ENCODE results near the gene HSPA1L.
"Not testable (repeated sequence)": the region's sequence is repeated elsewhere in the genome, so short reads cannot be mapped to it uniquely, and the experiment has no call there.

HSPA1L gene

DNA sequence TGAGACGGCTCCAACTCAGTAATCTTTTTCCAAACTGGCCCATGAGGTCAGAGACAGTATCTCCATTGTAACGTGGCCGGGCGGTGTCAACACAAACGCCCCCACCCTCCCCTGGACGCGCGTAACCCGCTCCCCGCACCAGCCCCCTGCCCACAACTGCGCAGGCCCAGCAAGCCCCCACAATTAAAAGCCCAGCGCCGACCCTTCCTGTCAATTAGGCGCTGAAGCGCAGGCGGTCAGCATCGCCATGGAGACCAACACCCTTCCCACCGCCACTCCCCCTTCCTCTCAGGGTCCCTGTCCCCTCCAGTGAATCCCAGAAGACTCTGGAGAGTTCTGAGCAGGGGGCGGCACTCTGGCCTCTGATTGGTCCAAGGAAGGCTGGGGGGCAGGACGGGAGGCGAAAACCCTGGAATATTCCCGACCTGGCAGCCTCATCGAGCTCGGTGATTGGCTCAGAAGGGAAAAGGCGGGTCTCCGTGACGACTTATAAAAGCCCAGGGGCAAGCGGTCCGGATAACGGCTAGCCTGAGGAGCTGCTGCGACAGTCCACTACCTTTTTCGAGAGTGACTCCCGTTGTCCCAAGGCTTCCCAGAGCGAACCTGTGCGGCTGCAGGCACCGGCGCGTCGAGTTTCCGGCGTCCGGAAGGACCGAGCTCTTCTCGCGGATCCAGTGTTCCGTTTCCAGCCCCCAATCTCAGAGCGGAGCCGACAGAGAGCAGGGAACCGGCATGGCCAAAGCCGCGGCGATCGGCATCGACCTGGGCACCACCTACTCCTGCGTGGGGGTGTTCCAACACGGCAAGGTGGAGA lies at the start of gene HSPA1L, which contains the start of gene HSPA1A:
HSPA1L (minus strand) TSS at position 259 of the 814 bp plus-strand sequence. CDS start 3,311 bp downstream, outside the sequence.
HSPA1A (plus strand) TSS at position 519 of the 814 bp plus-strand sequence; CDS start at position 733, 214 bp downstream.
- no peak for DNase-seq

DNA sequence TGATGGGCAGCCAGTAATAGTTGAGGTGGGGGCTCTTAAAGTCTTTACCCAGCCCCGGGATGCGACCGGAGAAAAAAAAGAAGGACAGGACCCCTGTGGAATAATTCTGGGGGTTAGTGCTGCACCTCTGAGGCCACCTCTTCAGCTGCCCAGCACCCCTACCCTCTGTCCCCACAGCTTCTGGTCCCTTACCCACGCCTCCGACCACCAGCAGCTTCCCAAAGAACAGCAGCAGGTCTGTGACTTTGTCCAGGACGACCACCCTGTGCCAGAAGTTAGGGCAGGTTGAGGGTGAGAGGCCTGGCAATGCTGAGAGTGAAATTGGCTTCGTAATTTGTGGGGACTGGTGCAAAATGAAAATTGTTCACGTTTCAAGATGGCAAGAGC lies 49.7 kb upstream of the HSPA1L start:
- no peak for DNase-seq

DNA sequence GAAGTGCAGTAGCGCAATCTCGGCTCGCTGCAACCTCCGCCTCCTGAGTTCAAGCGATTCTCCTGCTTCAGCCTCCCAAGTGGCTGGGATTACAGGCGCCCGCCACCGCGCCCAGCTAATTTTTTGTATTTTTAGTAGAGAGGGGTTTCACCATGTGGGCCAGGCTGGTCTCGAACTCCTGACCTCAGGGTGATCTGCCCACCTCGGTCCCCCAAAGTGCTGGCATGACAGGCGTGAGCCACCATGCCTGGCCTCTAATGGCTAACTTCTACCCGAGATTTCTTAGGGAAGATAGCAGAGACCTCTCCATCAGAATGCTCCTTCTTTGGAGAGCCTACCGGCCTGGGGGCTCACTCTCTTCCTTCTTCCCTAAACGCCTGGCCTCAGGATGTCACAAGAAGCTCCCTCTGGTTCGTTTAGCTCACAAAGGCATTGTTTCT lies 49.1 kb upstream of the HSPA1L start:
- not testable (repeated sequence) for DNase-seq

DNA sequence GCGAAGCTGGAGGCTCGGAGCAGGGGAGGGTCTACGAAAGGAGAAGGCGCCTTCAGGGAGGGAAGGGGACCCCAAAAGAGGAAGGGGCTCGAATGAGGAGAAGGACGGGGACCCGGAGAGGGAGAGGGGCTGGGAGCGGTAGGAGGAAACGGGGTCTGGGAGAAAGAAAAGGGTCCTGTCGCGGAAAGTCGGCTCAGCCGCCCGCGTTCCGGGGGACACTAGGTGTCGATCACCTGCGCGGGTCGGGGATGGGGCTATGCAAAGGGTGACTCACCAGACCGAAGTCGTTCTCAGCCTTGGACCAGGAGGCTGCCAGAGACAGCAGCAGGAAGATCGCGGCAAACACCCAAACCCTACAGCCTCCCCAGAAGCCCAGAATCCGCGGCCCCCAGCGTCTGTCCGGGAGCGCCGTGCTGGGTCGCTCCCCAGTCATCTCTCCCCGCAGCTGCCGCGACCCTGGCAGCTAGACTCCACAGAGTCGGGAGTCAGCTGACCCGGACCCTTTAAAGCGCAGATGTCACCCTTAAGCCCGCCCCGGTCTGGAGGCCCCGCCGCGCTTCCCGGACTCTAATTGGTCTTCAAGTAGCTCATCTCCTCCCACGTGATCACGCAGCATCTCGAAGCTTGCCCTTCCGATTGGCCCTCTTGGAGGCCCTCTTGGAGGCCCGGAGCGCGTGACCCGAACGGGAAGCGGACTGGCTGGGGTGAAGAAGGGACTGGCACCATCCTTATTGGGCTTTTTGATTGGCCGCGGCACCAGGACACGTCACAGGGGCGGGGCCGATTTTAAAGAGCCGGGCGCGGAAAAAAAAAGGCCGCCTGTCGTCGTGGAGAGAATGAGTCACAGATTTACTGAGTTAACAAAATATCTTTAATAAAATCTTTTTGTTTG lies 47.5 kb upstream of the HSPA1L start, which contains the start of gene NEU1:
NEU1 (minus strand) TSS at position 478 of the 892 bp plus-strand sequence; CDS start at position 433, 45 bp downstream.
- DNase-seq: peak; percentile 100

DNA sequence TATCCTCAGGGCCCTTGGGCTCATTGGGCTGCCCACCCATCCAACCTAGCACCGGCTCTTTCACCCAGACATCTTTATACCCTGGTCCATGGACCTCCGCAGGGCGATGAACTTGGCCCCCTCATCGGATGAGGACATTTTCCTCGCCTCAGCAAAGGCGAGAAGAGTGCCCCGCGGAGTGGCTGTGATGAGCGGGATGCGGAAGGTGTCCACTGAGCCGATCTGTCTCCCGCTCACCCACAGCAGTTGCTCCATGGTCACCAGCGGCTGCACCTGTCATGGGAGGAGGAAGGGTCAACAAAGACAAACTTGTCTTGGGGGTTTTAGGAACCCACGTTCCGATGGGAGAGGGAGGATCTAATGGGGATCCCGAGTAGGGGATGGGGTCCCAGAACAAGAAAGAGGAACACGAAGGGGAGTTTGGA lies 46.8 kb upstream of the HSPA1L start:
- DNase-seq: no peak

DNA sequence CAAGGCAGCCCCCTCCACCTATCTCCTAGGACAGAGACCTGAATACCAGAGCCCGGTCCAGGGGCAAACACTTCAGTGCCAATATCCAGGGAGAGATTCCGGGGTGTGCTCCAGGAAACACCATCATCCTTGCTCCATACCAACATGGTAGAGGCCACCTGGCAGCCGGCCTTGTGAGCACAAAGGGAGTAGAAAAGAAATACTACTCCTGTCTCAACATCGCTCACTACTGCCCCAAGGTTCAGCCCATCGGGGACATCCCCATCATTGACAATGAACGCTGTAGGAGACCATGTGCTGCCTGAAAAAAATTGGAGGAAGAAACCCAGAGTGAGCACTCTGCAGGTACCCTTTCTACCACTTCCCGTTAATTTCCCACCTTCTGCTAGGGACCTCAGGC lies 46.1 kb upstream of the HSPA1L start:
- no peak for DNase-seq

DNA sequence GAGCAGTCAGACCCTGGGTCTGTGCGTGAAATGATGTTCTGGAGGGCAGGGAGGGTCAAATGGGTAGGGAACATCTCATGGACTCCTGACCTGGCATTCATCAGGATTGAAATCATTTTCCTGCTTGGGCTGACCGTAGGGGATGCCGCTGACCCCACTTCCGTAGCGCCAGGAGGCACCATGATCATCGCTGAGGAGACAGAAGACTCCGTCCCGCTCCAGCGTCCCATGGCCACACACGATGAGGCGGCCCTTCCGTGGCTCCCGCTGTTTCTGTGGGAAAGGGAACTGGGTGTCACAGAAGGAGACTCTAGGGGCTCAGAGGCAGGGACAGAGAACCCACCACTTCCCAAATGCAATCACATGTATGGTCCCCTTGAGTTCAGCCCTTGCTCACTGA lies 45.3 kb upstream of the HSPA1L start:
- DNase-seq: no peak

DNA sequence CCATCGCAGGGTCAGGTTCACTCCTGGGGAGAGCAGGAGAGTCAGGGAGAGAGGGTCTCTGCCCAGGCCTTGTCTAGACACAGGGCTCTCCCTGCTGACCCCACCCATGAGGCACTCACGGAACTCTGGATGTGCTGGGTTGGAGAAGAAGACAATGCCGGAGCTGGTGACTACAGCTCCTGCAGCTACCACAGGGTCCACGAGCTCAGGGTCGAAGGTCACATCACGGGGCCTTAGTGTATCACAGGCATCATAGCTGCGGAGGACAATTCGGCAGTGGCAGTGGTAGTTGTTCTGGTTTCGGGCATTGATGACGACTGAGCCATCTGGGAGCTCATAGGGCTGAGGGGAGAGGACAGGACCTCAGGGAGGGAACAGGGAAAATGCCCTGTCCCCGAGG lies 44.8 kb upstream of the HSPA1L start:
- no peak for DNase-seq

DNA sequence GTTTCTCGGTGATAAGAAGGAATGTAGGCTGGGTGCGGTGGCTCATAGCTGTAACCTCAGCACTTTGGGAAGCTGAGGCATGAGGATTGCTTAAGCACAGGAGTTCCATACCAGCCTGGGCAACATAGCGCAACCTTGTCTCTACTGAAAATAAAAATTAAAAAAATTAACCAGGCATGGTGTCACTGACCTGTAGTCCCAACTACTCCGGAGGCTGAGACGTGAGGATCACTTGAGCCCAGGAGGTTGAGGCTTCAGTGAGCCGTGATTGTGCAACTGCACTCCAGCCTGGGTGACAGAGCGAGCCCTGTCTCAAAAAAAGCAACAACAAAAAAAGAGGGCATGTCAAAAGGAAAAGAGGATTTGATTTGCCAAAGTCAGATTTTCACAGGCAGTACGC lies 43.6 kb upstream of the HSPA1L start:
- DNase-seq: no peak

DNA sequence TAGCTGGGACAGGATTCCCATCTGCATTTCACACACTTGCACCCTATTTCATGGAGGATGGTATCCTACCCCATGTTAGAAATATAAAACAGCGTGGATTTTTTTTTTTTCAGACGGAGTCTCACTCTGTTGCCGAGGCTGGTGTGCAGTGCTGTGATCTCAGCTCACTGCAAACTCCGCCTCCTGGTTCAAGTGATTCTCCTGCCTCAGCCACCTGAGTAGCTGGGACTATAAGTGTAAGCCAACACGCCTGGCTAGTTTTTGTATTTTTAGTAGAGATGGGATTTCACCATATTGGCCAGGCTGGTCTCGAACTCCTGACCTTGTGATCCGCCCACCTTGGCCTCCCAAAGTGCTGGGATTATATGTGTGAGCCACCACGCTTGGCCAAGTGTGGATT lies 42.7 kb upstream of the HSPA1L start:
- DNase-seq: not testable (repeated sequence)

DNA sequence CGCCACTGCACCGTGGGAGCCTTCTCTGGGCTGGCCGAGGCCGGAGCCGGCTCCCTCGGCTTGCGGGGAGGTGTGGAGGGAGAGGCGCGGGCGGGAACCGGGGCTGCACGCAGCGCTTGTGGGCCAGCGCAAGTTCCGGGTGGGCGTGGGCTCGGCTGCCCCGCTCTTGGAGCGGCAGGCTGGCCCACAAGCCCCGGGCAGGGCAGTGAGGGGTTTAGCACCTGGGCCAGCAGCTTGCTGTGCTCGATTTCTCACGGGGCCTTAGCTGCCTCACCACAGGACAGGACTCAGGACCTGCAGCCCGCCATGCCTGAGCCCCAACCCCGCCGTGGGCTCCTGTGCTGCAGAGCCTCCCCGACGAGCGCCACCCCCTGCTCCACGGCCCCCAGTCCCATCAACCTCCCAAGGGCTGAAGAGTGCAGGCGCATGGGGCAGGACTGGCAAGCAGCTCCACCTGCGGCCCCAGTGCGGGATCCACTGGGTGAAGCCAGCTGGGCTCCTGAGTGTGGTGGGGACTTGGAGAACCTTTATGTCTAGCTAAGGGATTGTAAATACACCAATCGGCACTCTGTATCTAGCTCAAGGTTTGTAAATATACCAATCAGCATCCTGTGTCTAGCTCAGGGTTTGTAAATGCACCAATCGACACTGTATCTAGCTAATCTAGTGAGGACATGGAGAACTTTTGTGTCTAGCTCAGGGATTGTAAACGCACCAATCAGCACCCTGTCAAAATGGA lies 37.1 kb upstream of the HSPA1L start:
- DNase-seq: not testable (repeated sequence)

DNA sequence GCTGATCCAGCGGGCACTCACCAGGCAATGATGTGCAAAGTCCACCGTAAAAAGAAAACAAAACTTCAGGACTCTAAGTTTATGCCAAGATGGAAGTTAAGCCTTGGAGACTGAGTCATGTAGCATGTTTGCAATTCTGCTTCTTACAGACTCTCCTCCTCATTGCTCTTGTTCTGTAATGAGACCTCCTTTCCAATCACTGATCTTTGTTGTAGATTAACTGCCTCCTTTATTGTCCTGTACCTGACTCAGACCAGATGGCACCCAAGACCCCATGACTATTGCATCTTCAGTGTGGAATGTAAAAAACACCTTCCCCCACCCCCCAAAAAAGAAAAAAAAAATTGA lies 36.4 kb upstream of the HSPA1L start:
- DNase-seq: no peak

DNA sequence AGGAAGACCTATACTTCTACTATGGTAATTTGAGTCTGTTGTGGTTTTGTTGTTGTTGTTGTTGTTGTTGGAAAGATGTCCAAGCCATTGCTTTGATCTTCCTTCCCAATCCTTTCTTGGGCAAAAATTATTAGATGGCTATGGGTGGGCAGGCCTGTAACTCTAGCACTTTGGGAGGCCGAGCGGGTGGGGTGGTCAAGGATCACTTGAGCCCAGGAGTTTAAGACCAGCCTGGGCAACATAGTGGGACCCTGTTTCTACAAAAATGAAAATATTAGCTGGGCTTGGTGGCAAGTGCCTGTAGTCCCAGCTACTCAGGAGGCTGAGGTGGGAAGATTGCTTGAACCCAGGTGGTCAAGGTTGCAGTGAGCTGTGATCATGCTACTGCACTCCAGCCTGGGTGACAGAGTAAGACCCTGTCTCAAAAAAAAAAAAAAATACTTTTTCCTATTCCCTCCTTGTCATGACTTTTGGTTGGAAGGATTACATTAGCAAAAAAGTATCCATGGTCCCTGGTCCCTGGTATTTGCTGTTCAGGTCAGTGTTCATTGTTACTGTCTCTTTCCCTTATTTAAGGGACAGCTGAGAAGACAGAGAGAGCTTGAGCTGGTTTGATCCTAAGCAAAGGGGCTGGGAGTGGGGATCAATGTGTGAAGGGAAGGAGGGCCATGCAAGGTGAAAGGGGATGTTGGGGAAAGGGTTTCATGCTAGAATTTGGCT lies 35.8 kb upstream of the HSPA1L start:
- DNase-seq: no peak

DNA sequence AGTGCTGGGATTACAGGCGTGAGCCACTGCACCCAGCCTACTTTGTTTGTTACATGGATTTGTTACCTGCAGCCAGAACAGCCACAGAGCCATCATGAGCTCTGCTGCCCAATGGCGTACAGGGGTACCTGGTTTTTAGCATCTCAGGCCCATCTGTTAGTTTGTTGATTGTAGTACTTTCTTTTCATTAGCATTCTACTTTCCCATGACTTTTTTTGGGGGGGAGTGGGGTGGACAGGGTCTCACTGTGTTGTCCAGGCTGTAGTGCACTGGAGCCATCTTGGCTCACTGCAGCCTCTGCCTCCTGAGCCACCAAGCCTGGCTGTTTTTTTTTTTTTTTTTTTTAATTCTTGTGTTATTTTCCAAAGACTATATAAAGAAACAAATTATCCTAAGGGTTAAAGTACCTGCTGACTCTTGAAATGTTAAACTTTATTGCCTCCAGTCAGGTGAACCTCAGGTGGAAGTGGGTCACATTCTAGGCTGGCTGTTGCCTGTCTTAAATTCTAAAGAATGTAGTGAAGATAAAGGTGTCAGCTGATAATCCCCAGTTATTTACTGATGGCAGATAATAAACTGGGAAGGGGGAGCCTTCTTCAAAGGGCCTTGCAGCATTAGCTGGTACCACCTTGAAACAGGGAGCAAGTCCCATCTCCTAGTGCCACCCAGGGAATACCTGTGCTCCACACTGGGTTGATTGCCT lies 32.3 kb upstream of the HSPA1L start:
- DNase-seq: no peak

DNA sequence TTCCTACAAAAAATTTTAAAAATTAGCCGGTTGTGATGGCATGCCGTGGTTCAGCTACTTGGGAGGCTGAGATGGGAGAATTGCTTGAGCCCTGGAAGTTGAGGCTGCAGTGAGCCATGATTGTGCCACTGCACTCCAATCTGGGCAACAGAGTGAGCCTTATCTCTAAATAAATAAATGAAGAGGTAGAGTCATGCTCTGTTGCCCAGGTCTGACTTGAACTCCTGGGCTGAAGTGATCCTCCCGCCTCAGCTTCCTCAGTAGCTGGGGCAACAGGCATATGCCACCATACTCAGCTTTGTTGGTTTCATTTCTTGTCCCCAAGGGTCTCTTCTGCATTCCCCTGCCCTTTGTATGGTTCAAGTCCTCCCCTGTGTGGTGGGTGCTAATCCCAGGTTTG lies 29.4 kb upstream of the HSPA1L start:
- no peak for DNase-seq

DNA sequence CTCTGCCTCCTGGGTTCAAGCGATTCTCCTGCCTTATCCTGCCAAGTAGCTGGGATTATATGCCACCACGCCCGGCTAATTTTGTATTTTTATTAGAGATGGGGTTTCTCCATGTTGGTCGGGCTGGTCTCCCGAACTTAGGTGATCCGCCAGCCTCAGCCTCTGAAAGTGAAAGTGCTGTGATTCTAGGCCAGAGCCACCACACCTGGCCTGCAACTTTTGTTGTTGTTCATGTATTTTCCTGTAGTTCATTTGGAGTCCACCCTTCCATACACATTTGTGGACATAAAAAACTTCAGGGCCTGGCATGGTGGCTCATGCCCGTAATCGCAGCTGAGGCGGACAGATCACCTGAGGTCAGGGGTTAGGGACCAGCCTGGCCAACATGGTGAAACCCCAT lies 27.0 kb upstream of the HSPA1L start:
- no peak for DNase-seq

DNA sequence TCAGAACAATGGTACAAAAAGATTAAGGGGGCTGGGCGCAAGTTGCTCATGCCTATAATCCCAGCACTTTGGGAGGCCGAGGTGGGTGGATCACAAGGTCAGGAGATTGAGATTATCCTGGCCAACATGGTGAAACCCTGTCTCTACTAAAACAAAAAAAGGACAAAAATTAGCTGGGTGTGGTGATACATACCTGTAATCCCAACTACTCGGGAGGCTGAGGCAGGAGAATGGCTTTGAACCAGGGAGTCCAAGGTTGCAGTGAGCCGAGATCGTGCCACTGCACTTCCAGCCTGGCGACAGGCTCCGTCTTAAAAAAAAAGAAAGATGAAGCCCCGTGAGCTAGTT lies 24.7 kb upstream of the HSPA1L start:
- DNase-seq: not testable (repeated sequence)

DNA sequence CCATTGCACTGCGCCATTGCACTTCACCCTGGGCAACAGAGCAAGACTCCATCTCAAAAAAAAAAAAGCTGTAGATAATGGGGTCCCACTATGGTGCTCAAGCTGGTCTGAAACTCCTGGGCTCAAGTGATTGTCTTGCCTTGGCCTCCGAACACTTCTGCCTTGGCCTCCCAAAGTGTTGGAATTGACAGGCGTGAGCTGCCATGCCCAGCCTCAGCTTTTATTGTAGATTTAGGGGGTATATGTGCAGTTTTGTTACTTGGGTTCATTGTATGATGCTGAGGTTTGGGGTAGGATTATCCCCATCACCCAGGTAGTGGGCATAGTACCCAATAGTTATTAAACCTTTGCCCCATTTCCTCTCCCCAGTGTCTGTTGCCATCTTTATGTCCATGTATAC lies 23.9 kb upstream of the HSPA1L start:
- no peak for DNase-seq

DNA sequence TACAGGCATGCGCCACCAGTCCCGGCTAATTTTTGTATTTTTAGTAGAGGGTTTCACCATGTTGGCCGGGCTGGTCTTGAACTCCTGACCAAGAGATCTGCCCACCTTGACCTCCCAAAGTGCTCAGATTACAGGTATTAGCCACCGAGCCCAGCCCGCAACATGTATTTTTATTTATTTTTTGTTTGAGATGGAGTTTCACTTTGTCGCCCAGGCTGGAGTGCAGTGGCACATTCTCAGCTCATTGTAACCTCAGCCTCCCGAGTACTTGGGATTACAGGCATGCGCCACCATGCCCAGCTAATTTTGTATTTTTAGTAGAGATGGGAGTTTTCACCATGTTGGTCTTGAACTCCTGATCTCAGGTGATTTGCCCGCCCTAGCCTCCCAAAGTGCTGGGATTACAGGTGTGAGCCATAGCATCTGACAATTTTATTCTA lies 23.1 kb upstream of the HSPA1L start:
- not testable (repeated sequence) for DNase-seq

DNA sequence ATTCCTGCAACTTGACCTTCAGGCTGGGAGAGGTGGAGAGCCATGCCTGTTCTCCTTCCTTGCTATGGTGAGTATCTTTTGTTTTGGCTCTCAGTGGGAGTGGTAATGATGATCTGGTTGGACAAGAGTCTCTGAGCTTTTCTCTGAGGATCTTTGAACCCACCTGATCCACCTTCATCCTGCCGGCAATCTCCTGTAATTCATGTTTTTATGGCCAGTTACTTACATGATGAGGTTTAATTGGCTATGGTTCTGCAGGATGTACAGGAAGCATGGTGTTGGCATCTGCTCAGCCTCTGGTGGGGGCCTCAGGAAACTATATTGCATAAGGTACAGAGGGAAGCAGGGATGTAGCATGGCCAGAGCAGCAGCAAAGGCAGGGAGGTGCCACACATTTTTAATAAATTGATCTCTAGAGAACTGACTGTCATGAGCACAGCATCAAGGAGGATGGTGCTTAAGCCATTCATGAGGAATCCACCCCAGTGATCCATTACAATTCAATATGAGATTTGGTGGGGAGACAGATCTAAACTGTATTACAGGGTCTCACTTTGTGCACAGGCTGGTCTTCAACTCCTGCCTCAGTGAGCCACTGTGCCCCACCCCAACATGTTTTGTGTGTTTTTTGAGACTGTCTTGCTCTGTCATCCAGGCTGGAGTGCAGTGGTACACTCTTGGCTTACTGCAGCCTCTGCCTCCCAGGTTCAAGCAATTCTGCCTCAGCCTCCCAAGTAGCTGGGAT lies 22.5 kb upstream of the HSPA1L start:
- DNase-seq: no peak

Measured in NCI-H2171 (cell line).